Testis (tissue), 2 donors: Measurements from ENCODE around the gene CEP89.
"Not testable (repeated sequence)": the region's sequence is repeated elsewhere in the genome, so short reads cannot be mapped to it uniquely, and the experiment has no call there.

Source experiments
- POLR2A ChIP-seq: fragments of 450-650 bp; IDR thresholded peaks from one replicate; pipeline ENCODE4 v1.6.1; 2017; ENCODE audit warnings: antibody characterized with exemption, mild to moderate bottlenecking, moderate library complexity
- TF ChIP-seq, protein P1 (sequence below), 3 experiments: fragments of 450-650 bp in 2 of 3; fragments of 200-600 bp in 1 of 3; sonication (generic) in 1 of 3; IDR thresholded peaks; one replicate each; pipeline ENCODE4 v1.5.1; 2016 to 2019; ENCODE audit warnings: antibody characterized with exemption in 3 of 3, mild to moderate bottlenecking in 2 of 3, moderate library complexity in 1 of 3

DNA sequence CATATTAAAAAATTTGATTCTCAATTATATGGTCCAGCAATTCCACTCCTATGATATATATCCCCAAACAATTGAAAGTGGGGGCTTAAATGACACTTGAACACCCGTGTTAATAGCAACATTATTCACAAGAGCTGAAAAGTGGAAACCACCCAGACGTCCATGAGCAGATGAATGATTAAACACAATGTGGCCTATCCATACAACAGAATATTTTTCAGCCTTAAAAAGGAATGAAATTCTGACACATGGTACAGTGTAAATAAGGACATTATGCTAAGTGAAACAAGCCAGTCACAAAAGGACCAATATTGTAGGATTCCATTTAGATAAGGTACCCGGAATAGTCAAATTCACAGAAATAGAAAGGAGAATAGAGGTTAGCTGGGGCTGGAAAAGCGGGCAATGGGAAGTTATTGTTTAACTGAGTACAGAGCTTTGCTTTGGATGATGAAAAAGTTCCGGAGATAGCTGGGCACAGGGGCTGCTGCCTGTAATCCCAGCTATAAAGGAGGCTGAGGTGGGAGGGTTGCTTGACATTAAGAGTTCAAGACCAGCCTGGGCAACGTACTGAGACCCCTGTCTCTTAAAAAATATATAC is 31.8 kb upstream of the CEP89 start:
- TF ChIP-seq, protein P1, sequence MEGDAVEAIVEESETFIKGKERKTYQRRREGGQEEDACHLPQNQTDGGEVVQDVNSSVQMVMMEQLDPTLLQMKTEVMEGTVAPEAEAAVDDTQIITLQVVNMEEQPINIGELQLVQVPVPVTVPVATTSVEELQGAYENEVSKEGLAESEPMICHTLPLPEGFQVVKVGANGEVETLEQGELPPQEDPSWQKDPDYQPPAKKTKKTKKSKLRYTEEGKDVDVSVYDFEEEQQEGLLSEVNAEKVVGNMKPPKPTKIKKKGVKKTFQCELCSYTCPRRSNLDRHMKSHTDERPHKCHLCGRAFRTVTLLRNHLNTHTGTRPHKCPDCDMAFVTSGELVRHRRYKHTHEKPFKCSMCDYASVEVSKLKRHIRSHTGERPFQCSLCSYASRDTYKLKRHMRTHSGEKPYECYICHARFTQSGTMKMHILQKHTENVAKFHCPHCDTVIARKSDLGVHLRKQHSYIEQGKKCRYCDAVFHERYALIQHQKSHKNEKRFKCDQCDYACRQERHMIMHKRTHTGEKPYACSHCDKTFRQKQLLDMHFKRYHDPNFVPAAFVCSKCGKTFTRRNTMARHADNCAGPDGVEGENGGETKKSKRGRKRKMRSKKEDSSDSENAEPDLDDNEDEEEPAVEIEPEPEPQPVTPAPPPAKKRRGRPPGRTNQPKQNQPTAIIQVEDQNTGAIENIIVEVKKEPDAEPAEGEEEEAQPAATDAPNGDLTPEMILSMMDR (IDR thresholded peaks at IDR 0.05), result not testable (repeated sequence)
- TF ChIP-seq POLR2A, result not testable (repeated sequence)
